Fibroblast of mammary gland (primary cell): ENCODE data around the gene EXOC8.

Source experiments
- DNase-seq: peaks from one replicate; pipeline ENCODE4 v3.0.0-alpha.2; 2010; ENCODE audit warnings: low read depth
- H3K4me3 ChIP-seq: 2 replicates; pipeline ENCODE4 v1.5.1; 2011; ENCODE audit warnings: low read depth, mild to moderate bottlenecking, low read length, moderate library complexity; ENCODE audit not compliant: control insufficient read depth
- TF ChIP-seq, protein P1 (sequence below): conservative IDR thresholded peaks from 2 replicates; pipeline ENCODE4 v1.5.1; 2011; ENCODE audit warnings: low read depth, low read length, inconsistent platforms; ENCODE audit not compliant: control insufficient read depth, insufficient read depth

EXOC8 gene

DNA sequence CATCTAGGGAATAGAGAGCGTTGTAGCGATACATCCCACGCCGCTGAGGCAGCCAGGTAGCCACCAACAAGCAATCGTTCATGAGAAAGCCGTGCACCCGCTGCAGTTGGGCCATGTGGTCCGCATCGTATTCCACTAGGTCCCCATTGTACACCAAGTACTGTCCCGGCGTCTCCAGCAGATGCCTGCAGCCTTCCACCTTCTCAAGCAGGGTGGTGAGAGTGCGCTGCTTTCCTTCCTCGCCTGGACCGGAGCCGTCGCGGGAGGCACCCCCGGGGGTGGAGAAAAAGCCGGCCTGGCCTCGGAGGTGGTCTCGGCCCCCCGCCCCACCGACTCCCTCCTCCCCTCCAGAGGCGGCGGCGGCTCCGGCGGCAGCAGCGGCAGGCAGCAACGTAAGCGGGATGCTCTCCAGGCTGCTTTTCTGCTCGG, 595 bp downstream of the EXOC8 start:
- DNase-seq: no peak
- TF ChIP-seq, protein P1, sequence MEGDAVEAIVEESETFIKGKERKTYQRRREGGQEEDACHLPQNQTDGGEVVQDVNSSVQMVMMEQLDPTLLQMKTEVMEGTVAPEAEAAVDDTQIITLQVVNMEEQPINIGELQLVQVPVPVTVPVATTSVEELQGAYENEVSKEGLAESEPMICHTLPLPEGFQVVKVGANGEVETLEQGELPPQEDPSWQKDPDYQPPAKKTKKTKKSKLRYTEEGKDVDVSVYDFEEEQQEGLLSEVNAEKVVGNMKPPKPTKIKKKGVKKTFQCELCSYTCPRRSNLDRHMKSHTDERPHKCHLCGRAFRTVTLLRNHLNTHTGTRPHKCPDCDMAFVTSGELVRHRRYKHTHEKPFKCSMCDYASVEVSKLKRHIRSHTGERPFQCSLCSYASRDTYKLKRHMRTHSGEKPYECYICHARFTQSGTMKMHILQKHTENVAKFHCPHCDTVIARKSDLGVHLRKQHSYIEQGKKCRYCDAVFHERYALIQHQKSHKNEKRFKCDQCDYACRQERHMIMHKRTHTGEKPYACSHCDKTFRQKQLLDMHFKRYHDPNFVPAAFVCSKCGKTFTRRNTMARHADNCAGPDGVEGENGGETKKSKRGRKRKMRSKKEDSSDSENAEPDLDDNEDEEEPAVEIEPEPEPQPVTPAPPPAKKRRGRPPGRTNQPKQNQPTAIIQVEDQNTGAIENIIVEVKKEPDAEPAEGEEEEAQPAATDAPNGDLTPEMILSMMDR: no peak
- peak overlapping the region; percentile 99 for H3K4me3 ChIP-seq

DNA sequence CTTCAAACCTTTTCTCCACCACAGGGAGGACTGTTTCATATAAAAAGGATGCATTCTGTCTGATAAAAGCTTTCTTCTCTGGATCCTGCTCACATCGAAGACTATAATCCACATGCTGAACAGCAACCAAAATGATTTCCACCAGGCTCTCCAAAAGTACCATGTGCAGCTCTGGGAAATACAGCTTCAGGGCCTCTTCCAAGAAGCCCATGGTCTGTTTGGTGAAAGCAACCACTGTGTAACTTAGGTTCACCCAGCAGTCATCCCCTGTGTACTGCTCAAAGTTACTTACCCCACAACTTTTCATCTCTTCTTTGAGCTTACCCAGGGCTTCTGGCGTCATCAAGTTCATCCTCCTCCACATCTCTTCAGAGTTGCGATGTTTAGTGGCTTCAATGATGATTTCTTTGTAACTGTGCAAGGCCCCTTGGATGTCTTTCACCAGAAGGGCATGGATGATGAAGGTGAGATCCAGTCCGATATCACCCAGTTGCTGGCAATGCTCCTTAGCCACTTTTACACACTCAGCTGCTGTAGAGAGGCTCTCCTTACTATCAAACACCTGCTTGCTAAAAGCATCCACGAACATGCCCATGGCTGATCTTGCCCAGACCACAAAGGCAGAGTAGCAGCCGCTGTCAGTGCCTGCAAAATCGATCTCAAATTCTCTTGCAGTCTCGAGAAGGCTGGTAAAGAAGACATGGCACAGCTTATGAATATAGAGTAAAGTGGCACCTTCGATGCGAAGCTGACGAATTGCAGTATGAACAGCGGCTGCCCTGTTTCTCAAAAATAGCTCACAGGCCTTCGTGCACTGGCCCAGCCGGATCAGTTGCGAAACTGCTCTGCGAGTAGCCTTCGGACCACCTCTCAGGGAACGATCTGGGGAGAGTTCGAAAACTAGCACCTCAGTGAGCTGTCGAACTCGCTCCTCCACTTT, 1.7 kb downstream of the EXOC8 start:
- TF ChIP-seq, protein P1: no peak
- H3K4me3 ChIP-seq: peak overlapping the region; percentile 99
- no peak for DNase-seq

DNA sequence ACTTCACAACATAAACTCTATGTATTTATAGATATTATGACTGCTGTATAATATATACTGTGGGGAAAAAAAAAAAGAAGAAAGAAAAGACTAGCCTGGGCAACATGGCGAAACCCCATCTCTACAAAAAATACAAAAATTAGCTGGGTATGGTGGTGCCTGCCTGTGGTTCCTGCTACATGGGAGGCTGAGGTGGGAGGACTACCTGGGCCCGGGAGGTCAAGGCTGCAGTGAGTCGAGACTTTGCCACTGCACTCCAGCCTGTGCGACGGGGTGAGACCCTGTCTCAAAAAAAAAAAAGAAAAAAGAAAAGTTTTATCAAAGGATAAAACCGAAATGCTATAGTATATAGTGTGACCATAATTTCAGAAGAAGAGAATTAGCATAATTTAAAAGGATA, 2.7 kb downstream of the EXOC8 start:
- no peak for DNase-seq
- TF ChIP-seq, protein P1: no peak
- peak overlapping the region; percentile 99 for H3K4me3 ChIP-seq

DNA sequence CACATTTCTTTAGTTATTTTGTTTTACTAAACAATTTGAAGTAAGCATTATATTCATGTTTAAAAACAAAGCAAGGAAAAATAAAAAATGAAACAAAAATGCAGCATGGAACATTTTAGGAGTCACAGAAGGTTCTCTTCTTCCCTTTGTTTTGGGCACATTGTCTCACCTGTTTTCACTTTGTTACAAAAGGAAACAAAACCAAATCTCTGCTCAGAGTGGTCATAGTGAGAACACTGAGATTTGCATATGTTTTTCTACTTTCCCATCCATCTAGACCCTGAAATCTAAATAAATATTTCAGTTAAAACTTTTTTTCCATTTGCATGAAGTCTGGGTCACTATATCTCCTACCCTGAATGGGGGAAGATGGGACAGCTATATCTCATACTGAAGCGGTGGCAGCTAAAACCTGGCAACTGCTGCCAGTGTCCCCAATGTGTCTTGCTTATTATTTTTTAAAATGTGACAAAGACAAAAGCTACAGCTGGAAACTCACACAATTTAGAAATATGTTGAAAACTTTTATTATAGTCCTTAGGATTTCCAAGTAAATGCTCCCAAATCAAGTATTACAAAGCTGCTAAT, 3.5 kb downstream of the EXOC8 start:
- DNase-seq: no peak
- TF ChIP-seq, protein P1: no peak
- H3K4me3 ChIP-seq: peak overlapping the region; percentile 99

DNA sequence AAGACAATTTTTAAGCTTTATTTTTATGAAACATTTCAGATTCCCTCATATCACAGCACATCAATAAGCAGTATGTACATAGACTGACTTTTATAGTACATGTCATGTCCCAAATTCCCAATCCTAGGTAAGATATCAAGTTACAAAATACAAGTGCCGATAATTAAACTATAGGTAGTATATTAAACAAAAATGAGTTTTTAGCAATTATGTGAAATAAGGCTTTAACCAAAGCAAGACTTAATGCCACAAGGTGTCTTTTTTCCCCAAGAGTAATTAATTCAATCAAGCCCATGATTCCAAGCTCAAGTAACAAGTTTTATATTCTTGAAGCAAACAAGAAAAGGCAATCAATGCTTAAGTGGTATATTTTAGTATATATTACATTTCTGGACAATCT, 4.9 kb downstream of the EXOC8 start:
- H3K4me3 ChIP-seq: no peak overlapping the region
- DNase-seq: no peak
- TF ChIP-seq, protein P1: no peak

DNA sequence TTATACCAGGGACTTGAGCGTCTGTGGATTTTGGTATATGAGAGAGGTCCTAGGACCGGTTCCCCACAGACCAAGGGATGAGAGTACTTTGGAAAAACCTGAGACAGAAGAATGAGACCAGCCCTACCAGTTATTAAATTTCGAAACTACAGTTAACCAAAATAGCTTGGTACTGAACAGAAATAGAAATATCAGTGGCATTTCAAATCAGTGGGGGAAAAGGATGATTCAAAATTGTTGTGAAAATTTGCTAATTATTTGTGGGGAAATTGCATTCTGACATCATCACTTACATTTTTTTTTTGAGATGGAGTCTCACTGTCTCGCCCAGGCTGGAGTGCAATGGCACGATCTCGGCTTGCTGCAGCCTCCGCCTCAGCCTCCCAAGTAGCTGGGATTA, 8.2 kb downstream of the EXOC8 start:
- TF ChIP-seq, protein P1: no peak
- DNase-seq: no peak
- no peak overlapping the region for H3K4me3 ChIP-seq
